C4-2B (cell line): ENCODE data around the gene HSPB3.

ENCODE experiments used
- ZFX ChIP-seq: fragments of 450-650 bp; IDR thresholded peaks from 2 replicates; pipeline ENCODE4 v1.6.1; 2017
- TF ChIP-seq, protein P1 (sequence below): fragments of 450-650 bp; conservative IDR thresholded peaks from 2 replicates; pipeline ENCODE4 v1.5.1; 2017; ENCODE audit warnings: mild to moderate bottlenecking

DNA sequence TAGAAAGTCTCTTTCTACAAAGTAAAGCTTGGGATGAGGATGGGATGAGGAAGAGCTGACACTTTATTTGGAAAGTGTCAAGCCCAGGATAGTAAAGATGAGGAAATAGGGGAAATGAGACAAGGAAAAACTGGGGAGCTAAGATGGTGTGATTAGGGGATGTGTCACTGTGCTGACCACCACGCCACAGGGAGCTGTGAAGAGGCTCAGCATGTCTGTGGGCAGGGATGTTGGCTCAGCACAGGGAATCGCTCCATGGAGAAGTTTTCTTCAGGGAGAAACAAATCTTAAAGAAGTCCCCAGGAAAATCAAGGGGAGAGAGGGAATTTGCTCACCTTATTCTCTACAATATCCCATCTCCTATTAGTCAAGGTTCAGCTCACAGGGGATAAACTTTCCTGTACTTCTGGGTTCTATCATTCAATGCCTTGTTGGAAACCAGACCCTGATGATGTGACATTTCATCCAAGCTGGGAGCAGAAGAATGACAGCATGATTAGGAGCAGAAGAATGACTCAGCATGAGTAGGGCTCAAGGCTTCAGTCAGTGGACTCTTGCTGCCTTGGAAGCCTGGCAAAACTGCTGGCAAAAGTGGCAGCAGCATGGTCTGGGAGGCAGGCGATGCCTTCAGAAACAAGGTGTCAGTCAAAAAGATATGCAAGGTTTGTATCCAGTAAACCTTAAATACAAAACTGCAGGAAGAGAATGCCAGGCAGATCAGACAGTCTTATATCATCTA lies 4.9 kb downstream of the HSPB3 start:
- TF ChIP-seq, protein P1, sequence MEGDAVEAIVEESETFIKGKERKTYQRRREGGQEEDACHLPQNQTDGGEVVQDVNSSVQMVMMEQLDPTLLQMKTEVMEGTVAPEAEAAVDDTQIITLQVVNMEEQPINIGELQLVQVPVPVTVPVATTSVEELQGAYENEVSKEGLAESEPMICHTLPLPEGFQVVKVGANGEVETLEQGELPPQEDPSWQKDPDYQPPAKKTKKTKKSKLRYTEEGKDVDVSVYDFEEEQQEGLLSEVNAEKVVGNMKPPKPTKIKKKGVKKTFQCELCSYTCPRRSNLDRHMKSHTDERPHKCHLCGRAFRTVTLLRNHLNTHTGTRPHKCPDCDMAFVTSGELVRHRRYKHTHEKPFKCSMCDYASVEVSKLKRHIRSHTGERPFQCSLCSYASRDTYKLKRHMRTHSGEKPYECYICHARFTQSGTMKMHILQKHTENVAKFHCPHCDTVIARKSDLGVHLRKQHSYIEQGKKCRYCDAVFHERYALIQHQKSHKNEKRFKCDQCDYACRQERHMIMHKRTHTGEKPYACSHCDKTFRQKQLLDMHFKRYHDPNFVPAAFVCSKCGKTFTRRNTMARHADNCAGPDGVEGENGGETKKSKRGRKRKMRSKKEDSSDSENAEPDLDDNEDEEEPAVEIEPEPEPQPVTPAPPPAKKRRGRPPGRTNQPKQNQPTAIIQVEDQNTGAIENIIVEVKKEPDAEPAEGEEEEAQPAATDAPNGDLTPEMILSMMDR, result no peak
- TF ChIP-seq ZFX, result no peak
